Cerebellar nuclear complex (tissue), 1 donor: ENCODE measurements around the gene ANKRD16.
"Not testable (repeated sequence)": the region's sequence is repeated elsewhere in the genome, so short reads cannot be mapped to it uniquely, and the experiment has no call there.

Experiments
- DNase-seq, 2 experiments: peaks; one replicate each; lab custom pipeline; 2025; lab: John Stamatoyannopoulos, UW

ANKRD16 gene

GRCh38 chr10:5835446-5836095, 54.1 kb downstream of the ANKRD16 start:
- DNase-seq, result no peak

- no peak for DNase-seq
These were observed 55.9 kb downstream of the ANKRD16 start for GRCh38 chr10:5833814-5834213.

GRCh38 chr10:5832946-5833345, 56.7 kb downstream of the ANKRD16 start:
- no peak for DNase-seq

- DNase-seq, result no peak
These were observed 58.3 kb downstream of the ANKRD16 start for GRCh38 chr10:5831446-5831782.

GRCh38 chr10:5830629-5831445, 58.9 kb downstream of the ANKRD16 start:
- DNase-seq, result no peak

DNA sequence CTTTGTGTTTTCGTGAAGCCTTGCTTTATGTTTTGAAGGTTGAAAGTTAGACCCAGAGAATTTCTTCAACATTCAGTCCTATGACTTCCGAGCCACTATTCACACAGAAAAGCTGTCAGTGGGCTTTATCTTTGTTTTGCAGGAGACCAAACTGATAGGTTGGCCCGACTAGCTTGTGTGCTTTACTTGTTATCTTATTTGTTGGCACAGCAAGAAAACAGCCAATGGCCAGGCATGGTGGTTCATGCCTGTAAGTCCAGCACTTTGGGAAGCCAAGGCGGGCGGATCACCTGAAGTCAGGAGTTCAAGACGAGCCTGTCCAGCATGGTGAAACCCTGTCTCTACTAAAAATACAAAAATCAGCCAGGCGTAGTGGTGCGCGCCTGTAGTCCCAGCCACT, 60.4 kb downstream of the ANKRD16 start:
- no peak for DNase-seq

DNA sequence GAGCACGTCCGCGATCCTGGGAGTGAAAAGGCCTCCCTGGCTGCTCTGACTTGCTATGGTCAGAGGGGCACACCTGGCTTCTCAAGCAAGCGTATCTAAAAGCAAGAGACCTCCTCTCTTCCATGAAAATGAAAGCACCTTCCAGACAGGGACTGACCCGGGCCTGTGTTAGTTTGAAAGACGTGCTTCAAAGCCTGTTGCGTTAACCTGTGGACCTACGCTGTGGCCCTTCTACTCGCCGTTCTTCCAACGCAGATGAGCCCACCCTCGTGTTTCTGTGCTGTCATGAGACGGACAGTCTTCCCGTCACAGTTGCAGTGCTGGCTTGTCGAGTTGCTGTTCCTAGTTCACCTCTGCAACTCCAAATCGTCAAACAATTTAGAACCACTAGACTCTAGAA, 61.0 kb downstream of the ANKRD16 start:
- DNase-seq, result no peak

- no peak for DNase-seq
These were observed 61.9 kb downstream of the ANKRD16 start for GRCh38 chr10:5827841-5828240.

GRCh38 chr10:5826511-5826910, 63.2 kb downstream of the ANKRD16 start:
- not testable (repeated sequence) for DNase-seq

GRCh38 chr10:5818894-5819293, 70.8 kb downstream of the ANKRD16 start:
- DNase-seq, result no peak

GRCh38 chr10:5818048-5818331, 71.7 kb downstream of the ANKRD16 start:
- no peak for DNase-seq

DNA sequence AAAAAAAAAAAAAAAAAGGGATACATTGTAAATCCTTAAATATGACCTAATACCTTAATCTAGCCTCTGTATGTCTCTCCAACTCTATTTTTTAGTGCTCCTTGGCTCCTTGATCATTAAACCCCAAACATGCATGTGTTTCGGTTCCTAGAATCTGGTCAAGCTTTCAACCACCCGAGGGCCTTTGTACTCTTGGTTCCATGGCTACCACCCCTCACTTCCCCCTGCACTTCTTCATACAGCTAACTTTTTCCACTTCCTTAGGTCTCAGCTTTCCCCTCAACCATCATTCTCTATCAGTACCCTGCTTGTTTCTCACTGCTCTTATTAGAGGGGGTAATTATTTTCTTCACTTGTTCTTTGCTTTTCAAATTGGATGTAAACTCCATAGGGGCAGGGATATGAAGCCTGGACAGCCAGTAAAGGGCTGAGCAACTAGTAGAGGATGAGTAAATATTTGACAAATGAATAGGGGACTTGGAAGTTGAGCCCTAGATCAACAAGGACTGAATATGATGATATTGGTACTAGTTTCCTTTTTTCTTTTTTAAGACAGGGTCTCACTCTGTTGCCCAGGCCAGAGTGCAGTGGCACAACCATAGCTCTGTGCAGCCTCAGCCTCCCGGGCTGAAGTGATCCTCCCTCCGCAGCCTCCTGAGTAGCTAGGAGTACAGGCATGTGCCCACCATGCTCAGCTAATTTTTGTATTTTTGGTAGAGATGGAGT, 72.2 kb downstream of the ANKRD16 start:
- no peak for DNase-seq

DNA sequence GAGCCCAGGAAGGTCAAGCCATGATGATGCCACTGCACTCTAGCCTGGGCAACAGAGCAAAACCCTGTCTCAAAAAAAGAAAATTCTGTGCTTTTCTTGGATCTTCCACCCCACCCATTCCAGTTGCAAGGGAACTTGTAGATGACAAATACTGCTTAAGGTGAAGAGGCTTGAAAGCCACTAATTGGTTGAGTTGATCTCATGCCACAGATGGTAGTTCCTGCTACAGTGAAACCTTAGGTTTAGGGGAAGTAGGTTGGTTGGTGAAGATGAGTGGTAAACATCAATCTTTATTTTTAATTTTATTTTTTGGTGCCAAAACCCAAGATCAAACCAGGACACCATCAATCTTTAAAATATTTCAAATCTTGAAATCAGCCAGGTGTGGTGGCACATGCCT, 73.5 kb downstream of the ANKRD16 start:
- no peak for DNase-seq

DNA sequence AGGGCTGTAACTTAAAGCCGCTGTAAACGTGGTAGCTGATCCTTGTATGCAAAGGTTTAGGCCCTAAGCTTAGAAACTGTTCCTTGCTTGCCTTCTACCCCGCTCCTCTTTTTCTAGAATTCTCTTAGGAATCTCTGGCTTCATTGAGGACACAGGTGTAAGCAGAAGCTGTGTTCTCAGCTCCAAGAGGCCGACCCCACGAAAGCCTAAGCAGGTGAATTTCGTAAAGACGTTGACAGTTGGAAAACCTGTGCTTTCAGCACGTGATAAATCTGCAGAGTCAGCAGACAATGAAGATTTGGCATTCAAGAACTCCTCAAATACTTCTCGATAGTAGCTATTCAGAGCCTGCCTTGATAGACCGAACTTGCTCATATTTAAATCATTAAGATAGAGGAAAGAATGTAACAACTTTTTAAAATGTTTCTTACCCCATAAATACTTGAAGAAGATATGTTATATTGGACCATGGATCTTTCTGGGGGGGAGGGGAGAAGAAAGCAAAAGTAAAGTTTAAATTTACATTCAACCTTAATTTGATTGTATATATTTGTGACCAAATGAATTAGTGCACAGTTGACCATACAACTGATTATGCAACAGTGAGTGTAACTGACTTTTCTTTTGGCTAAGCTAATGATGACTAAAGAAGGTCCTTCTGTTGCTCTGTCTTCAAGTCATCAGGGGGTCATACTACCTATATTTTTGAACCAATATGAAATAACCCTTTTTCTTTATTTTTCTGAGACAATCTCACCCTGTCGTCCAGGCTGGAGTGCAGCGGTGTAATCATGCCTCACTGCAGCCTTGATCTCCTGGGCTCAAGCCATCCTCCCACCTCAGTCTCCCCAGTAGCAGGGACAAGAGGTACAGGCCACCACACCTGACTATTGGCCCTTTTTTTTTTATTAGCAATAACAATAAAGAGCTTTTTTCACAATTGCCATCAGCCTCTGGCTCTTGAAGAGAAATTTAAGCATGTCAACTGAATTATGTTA, 75.3 kb downstream of the ANKRD16 start:
- no peak for DNase-seq

DNA sequence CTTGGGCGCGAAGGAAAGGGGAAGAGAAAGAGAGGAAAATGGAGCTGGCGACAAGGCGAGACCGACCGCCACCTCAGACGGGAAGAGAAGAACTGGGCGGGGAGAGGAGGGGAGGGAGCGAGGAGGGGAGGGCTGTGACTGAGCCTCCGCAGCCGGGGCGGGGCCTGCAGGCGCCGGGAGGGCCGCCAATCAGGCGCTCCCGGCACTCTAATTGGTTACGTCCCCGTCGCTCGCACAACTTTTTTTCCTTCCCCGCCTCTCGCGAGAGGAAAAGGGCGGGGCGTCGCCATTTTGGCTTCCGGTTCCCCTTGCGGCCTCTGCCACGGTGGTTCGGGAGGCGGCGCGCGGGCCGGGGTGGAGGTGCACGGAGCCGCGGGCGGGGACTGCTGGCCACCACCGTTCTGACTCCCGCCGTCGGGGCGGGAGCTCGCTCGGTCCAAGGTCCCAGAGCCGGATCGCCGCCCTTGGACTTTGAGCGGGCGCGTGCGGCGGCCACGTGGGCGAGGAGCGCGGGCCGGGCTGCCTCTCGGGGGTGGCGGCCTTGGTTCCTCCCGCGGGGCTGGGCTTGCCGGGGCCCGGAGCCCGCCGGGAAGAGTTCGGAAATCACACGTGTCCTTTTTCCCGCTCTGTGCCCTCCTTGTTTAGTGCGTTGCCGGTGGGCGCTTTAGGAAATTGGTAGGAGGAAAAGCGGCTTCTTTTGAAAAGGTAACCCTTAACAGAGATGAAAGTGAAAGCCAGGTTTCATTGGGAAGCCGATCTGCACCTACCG, 76.2 kb downstream of the ANKRD16 start, which contains the start of gene GDI2:
TSS of gene GDI2 (minus strand) at position 94 of the 769 bp plus-strand sequence. CDS start 176 bp downstream, outside the sequence.
- peak; percentile 77 to 83 for DNase-seq

- DNase-seq, result no peak
These were observed 76.7 kb downstream of the ANKRD16 start for GRCh38 chr10:5813091-5813340.

GRCh38 chr10:5812283-5813090, 77.2 kb downstream of the ANKRD16 start:
- no peak for DNase-seq
